Activated naive CD8-positive, alpha-beta T cell (primary cell): ENCODE results near the gene TASOR.
A peak's percentile ranks its signal among the peaks of the same experiment; 100 is the strongest.
"Not testable (repeated sequence)": the region's sequence is repeated elsewhere in the genome, so short reads cannot be mapped to it uniquely, and the experiment has no call there.

ENCODE experiments used
- H3K27ac Mint-ChIP-seq: one replicate; pipeline ENCODE4 v1.8.0; 2021; ENCODE audit warnings: mixed read lengths
- H3K27me3 Mint-ChIP-seq: one replicate; pipeline ENCODE4 v1.8.0; 2021; ENCODE audit warnings: mixed read lengths
- H3K36me3 Mint-ChIP-seq: one replicate; pipeline ENCODE4 v1.8.0; 2021; ENCODE audit warnings: mixed read lengths
- H3K4me1 Mint-ChIP-seq: one replicate; pipeline ENCODE4 v1.8.0; 2021; ENCODE audit warnings: low read depth, mixed read lengths
- H3K4me3 Mint-ChIP-seq: one replicate; pipeline ENCODE4 v1.8.0; 2021; ENCODE audit warnings: mild to moderate bottlenecking, mixed read lengths
- H3K9me3 Mint-ChIP-seq: one replicate; pipeline ENCODE4 v1.8.0; 2021; ENCODE audit warnings: low read depth, mixed read lengths

TASOR gene, protein sequence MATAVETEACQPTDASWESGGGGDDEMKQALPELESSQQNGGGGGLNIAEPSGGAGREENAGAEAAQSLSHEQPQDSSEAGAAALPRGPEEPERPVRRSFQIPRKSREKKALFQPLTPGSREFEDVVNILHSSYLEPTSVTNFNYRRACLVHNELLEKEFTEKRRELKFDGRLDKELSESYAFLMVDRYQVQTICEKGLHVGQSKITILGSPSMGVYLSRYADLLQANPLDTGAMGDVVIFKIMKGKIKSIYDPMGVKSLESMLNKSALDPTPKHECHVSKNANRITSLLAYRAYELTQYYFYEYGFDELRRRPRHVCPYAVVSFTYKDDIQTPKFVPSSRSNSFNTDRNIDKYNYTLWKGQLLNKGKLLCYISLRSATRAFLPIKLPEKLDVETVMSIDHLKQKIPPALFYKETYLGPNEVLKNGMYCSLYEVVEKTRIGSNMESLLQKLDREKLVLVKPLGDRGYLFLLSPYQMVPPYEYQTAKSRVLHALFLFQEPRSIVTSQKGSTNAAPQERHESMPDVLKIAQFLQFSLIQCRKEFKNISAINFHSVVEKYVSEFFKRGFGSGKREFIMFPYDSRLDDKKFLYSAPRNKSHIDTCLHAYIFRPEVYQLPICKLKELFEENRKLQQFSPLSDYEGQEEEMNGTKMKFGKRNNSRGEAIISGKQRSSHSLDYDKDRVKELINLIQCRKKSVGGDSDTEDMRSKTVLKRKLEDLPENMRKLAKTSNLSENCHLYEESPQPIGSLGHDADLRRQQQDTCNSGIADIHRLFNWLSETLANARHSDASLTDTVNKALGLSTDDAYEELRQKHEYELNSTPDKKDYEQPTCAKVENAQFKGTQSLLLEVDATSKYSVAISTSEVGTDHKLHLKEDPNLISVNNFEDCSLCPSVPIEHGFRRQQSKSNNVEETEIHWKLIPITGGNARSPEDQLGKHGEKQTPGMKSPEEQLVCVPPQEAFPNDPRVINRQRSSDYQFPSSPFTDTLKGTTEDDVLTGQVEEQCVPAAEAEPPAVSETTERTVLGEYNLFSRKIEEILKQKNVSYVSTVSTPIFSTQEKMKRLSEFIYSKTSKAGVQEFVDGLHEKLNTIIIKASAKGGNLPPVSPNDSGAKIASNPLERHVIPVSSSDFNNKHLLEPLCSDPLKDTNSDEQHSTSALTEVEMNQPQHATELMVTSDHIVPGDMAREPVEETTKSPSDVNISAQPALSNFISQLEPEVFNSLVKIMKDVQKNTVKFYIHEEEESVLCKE (N-terminal part only)

DNA sequence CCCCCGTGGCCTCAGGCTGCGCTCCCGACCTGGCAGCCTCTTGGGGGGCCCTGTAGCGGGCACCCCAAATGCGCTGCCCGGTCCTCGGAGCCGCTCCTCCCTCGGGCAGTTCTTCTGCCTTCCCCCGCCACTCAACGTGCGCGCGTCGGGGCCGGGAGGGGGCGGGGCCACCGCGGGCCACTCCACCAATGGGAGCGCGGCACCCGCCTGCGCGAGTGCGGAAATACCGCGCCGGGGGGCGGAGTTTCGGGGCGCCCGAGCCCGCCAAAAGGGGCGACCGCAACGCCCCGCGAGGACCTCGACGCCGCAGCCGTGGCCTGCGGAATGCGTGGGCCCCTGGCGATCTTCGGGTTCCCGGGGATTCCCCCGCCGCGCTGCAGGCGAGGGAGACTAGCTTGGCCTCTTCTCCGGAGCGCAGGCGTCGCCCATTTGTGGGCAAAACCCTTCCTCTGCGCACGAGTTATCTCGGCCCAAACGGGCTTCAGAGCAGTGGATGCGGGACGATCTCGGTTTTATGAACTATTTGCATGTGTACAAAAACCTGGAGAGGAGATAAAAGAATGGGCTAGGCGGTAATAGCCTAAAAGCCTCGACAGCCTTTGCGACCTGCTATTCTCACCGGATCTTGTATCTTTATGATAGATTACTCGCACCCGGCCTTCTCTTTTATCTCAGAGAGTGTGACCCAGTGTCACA is at the start of gene TASOR:
Gene TASOR, minus strand, starts transcription at position 144 of the 696 bp plus-strand sequence. CDS start 259 bp downstream, outside the sequence.
- Mint-ChIP-seq H3K27ac (peak within 1 kb of the TSS; percentile 95), H3K27me3 (no peaks in the 10 kb centered on the region), H3K36me3 (peaks cover 13% of the 10 kb centered on the region), H3K9me3 (no peaks in the 10 kb centered on the region), H3K4me1 (peaks cover 39% of the 10 kb centered on the region), H3K4me3 (peak within 1 kb of the TSS; percentile 95)

DNA sequence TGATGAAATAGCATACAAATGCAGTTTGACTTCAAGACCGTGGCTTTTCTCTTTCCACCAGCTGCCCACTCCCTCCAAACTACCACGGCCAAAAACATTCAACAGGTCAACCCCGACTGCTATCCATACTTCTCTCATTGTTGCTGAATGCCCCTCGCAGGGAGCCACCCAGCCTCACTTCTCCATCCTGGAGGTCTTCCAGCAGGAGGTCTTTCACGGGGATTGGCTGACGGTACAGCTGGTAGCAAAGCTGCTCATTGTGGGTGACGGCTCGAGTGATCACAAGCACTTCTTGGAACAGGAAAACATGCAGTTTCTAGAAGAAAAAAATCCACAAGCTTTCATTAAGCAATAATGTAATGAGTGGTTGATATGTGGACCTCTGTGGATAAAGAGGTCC is 49.0 kb upstream of the TASOR start:
- no peaks in the 10 kb centered on the region for H3K9me3 Mint-ChIP-seq
- H3K27me3 Mint-ChIP-seq = no peaks in the 10 kb centered on the region
- peaks cover 64% of the 10 kb centered on the region for H3K4me1 Mint-ChIP-seq
- peaks cover 33% of the 10 kb centered on the region for H3K36me3 Mint-ChIP-seq
- peak overlapping the region; percentile 86 for H3K27ac Mint-ChIP-seq
- no peak overlapping the region for H3K4me3 Mint-ChIP-seq

DNA sequence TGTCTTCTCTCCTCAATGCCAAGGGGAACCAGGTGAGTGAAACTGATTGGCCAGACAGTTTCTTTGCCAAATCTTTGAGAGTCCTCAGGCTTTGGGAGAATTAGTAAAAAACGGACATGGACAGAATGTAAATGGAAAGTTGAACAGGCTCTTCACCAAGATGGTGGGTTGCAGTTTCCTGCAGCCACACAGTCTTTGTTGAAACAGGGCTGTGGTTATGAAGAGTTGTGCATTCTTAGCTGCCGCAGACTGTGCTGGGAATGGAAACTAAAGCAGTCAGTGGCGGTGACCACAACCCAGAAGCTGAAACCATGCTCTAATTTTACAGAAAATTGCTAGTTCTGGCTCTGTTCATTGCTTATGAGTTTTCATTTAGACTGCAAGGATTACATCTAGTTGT is 42.1 kb upstream of the TASOR start:
- Mint-ChIP-seq H3K4me3 (peak overlapping the region; percentile 88), H3K36me3 (peaks cover 39% of the 10 kb centered on the region)

DNA sequence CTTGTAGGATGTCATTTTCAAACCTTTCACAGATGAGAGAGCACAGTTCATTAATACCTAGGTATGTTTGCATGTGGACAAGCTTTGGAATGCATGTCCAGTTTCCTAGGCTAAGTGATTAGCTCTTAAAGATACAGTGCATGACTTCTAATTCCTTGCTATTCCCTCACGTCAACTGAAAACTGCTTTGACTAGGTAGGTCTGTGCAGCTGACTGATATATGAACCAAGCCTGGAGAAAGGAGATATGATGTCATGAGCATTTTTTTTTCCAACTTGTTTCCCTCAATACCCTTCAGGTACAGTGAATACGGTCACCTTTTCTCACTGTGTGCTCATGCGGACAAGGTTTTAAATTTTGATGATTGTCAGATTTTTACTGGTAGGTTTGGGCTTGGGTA is 41.6 kb upstream of the TASOR start:
- peak overlapping the region; percentile 97 for H3K27ac Mint-ChIP-seq

More for the DNA sequence above, 42.1 kb upstream of the TASOR start:
- Mint-ChIP-seq H3K27me3 (no peaks in the 10 kb centered on the region), H3K27ac (peak overlapping the region; percentile 97), H3K9me3 (no peaks in the 10 kb centered on the region), H3K4me1 (peaks cover 65% of the 10 kb centered on the region)

DNA sequence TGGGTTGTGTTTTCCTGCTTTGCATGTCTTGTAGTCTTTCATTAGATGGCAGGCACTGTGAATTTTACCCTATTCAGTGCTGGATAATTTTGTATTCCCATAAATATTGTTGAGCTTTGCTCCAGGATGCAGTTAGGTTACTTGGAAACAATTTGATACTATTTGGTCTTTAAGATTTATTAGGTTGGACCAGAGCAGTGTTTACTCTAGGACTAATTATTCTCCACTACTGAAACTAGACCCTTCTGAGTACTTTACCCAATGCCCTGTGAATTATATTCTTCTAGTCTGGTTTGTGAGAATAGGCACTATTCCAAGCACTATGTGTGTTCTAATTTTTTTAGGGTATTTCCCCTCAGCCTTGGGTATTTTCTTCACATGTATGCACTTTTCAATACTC is 37.8 kb upstream of the TASOR start:
- Mint-ChIP-seq H3K36me3 (peaks cover 26% of the 10 kb centered on the region), H3K27ac (peak overlapping the region; percentile 74), H3K27me3 (no peaks in the 10 kb centered on the region), H3K9me3 (no peaks in the 10 kb centered on the region), H3K4me3 (no peak overlapping the region), H3K4me1 (peaks cover 53% of the 10 kb centered on the region)

More for the DNA sequence above, 41.6 kb upstream of the TASOR start:
- peaks cover 70% of the 10 kb centered on the region for H3K4me1 Mint-ChIP-seq
- H3K27me3 Mint-ChIP-seq = no peaks in the 10 kb centered on the region
- no peaks in the 10 kb centered on the region for H3K9me3 Mint-ChIP-seq
- H3K36me3 Mint-ChIP-seq = peaks cover 39% of the 10 kb centered on the region
- H3K4me3 Mint-ChIP-seq = peak overlapping the region; percentile 88

DNA sequence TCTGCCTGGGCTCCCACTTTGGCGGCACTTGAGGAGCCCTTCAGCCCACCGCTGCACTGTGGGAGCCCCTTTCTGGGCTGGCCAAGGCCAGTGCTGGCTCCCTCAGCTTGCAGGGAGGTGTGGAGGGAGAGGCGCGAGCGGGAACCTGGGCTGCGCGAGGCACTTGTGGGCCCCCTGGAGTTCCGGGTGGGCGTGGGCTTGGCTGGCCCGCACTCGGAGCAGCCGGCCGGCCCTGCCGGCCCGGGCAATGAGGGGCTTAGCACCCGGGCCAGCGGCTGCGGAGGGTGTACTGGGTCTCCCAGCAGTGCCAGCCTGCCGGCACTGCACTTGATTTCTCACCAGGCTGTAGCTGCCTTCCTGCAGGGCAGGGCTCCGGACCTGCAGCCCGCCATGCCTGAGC is 35.7 kb upstream of the TASOR start:
- H3K27ac Mint-ChIP-seq, H3K27me3 Mint-ChIP-seq, H3K9me3 Mint-ChIP-seq, H3K4me3 Mint-ChIP-seq: not testable (repeated sequence)
- Mint-ChIP-seq H3K36me3 (peaks cover 17% of the 10 kb centered on the region), H3K4me1 (peaks cover 39% of the 10 kb centered on the region)

DNA sequence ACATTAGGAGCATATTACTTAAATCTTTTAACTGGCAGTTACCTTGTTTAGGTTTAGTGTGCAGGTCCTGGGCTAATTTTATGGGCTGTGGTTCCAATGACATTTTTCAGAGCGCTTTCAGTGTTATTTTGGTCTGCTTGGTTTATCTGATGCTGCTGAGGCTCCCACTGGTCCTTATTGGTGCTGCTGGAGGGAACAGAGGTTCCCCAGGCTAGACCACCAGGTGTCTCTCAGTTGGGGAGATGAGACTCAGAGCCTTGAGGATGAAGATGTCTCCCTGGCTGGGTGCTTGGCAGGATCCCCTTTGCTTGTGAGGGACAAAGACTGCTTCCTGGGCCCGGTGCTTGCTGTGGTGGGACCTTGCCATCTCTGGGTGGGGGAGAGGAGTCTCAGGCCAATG is 28.3 kb upstream of the TASOR start:
- Mint-ChIP-seq H3K9me3 (no peaks in the 10 kb centered on the region), H3K27ac (no peak overlapping the region), H3K4me3 (no peak overlapping the region), H3K27me3 (no peaks in the 10 kb centered on the region), H3K4me1 (peaks cover 2% of the 10 kb centered on the region), H3K36me3 (no peaks in the 10 kb centered on the region)

DNA sequence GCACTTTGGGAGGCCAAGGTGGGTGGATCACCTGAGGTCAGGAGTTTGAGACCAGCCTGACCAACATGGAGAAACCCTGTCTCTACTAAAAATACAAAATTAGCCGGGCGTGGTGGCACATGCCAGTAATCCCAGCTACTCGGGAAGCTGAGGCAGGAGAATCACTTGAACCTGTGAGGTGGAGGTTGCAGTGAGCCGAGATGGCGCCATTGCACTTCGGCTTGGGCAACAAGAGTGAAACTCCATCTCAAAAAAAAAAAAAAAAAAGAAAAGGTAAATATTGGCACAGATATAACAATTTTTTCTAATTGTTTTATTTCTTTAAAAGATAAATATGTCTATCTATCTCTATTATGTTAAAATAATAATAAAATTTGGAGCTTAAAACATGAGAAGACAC is 24.3 kb upstream of the TASOR start:
- H3K27me3 Mint-ChIP-seq, H3K27ac Mint-ChIP-seq, H3K9me3 Mint-ChIP-seq, H3K4me3 Mint-ChIP-seq, H3K36me3 Mint-ChIP-seq: not testable (repeated sequence)
- peaks cover 19% of the 10 kb centered on the region for H3K4me1 Mint-ChIP-seq

DNA sequence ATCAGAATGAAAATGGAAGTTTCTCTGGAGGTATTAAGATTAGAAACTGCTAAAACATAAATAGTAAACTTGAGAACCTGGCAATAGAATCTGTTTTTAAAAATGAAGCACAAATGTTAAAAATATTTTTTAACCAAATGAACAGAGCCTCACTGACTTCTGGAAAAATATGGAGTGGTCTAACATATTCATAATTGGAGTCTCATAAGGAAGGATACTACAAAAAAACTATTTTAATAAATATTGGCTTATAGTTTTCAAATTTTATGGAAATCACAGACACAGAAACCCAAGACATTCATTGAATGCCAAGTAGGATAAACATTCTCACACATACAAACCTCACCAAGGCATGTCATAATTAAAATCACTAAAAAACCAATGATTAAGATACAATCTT is 23.6 kb upstream of the TASOR start:
- Mint-ChIP-seq H3K4me1 (peaks cover 20% of the 10 kb centered on the region), H3K27me3 (no peaks in the 10 kb centered on the region), H3K36me3 (no peaks in the 10 kb centered on the region), H3K27ac (no peak overlapping the region), H3K4me3 (no peak overlapping the region), H3K9me3 (no peaks in the 10 kb centered on the region)

DNA sequence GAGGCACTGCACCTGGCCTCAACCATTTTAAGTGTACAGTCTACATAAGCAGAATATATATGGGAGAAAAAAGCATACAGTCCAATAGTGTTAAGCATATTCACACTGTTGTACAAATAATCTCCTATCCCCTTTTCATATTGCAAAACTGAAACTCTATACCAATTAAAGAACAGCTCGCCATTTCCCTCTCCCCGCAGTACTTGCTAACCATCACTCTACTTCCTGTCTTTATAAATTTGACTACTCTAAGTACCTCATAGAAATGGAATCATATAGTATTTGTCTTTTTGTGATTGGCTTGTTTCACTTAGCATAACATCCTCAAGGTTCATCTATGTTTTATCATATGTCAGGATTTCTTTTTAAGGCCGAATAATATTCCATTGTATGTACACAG is 21.6 kb upstream of the TASOR start:
- H3K36me3 Mint-ChIP-seq = no peaks in the 10 kb centered on the region
- H3K27ac Mint-ChIP-seq = peak overlapping the region; percentile 42
- H3K4me1 Mint-ChIP-seq = peaks cover 23% of the 10 kb centered on the region
- H3K9me3 Mint-ChIP-seq = no peaks in the 10 kb centered on the region
- H3K27me3 Mint-ChIP-seq = no peaks in the 10 kb centered on the region
- H3K4me3 Mint-ChIP-seq = peak overlapping the region; percentile 61

DNA sequence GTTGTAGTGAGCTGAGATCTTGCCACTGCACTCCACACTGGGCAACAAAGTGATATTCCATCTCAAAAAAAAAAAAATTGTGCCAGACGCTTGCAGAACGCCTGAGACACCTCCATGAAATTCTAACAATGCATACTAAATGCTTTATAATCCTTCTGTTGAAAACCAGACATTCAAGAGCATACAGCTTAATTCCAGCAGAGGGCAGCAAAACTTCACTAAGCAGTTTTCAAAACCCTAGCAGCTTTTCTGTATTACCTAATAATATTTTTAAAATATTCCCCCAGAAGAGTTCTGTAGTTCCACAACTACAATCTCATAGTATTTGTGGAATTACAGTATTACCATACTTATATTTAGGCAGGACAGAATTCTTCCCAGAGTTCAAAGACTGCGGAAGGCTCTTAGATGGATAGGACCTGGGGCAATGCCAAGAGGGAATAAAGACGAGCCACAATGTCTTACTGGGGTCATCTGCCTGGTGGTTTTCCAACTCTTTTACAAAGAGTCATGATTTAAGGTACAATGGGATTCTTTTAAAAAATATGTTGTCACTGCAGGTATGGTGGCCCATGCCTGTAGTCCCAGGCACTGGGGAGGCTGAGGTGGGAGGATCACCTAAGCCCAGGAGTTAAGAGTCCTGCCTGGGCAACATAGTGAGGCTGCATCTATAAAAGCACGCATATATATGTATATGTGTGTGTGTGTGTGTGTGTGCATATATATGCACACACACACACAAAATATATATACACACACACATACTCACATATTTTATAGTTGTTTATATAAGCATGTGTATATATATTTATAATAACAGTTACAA is 19.6 kb upstream of the TASOR start:
- Mint-ChIP-seq H3K27ac (no peak overlapping the region), H3K4me1 (peaks cover 23% of the 10 kb centered on the region), H3K36me3 (no peaks in the 10 kb centered on the region), H3K27me3 (no peaks in the 10 kb centered on the region), H3K4me3 (no peak overlapping the region), H3K9me3 (no peaks in the 10 kb centered on the region)

DNA sequence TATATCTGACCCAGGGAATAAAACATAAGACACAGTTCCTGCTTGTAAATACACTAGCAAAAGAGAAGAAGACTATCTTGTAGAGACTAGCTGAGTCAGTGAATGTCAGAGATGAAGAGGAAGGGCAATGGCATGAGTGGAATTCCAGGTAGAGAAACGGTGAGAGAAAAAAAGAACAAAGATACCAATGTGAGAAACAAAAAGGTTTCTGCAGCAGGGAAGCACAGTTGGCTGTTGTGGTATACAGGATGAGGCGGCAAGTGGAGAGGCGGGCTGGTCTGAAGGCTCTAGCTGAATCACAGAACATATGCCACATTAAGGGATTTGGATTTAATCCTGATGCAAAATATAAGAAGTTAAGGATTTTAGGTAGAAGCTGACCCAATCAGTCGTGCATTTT is 17.1 kb upstream of the TASOR start:
- Mint-ChIP-seq H3K27me3 (no peaks in the 10 kb centered on the region), H3K4me1 (peaks cover 29% of the 10 kb centered on the region), H3K4me3 (no peak overlapping the region), H3K36me3 (no peaks in the 10 kb centered on the region), H3K27ac (peak overlapping the region; percentile 0), H3K9me3 (no peaks in the 10 kb centered on the region)

DNA sequence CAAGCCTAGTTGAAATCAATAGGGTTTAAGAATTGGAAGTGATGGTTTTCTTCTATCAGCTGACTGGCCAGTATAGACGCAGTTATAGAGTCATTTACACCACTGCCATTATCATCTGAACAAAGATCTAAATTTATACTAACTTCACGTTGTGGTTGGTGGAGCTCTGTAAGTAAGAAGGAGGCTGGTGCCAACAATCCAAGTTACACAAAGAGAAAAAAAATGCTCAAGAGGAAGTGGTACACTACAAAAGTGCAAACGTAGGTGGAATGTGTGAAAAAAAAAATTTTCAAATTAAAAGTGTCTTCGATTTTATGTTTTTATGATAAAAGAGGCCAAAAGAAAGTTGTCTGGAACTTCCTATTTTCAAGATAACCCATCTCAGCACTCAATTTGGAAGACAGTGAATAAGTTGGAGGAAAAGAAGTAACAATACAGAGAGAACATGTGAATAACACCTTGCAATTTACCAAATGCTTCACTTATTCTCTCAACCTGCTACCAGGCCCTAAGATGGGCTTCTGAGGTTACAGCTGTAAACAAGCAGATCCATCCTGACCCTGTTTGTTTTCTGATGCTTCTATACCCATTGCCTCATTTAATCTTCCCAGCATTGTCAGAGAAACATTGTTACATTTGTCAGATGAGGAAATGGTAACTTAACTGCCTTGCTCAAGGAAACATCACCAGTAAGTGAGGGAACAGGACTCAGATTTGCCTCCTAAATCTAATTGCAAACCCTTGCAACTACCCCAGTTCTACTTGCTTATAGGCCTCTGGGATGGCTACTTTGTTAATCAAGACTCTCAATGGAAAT is 12.0 kb upstream of the TASOR start:
- Mint-ChIP-seq H3K4me1 (peaks cover 46% of the 10 kb centered on the region), H3K9me3 (no peaks in the 10 kb centered on the region), H3K36me3 (no peaks in the 10 kb centered on the region), H3K4me3 (peak overlapping the region; percentile 61), H3K27ac (peak overlapping the region; percentile 71), H3K27me3 (no peaks in the 10 kb centered on the region)
